Stimulated activated memory B cell treated with anti-CD40 and anti-IgM and Interleukin-4, amounts not matched to agents 10 μg/mL and 1 μg/mL and 100 μg/mL, for 72 hours (primary cell): Measurements from ENCODE around the gene POLR2E.
"Not testable (repeated sequence)": the region's sequence is repeated elsewhere in the genome, so short reads cannot be mapped to it uniquely, and the experiment has no call there.

Source experiments
- ATAC-seq: fragments of 150-1000 bp; cut with Tn5 transposase; 2 replicates; pipeline ENCODE4 v1.10.0; 2021
- H3K27ac Mint-ChIP-seq: one replicate; pipeline ENCODE4 v1.8.0; 2022; ENCODE audit warnings: mild to moderate bottlenecking, mixed read lengths
- H3K27me3 Mint-ChIP-seq: one replicate; pipeline ENCODE4 v1.8.0; 2022; ENCODE audit warnings: mixed read lengths
- H3K36me3 Mint-ChIP-seq: one replicate; pipeline ENCODE4 v1.8.0; 2022; ENCODE audit warnings: mixed read lengths
- H3K4me1 Mint-ChIP-seq: one replicate; pipeline ENCODE4 v1.8.0; 2022; ENCODE audit warnings: mixed read lengths
- H3K4me3 Mint-ChIP-seq: one replicate; pipeline ENCODE4 v1.8.0; 2022; ENCODE audit warnings: mild to moderate bottlenecking, moderate library complexity, mixed read lengths
- H3K9me3 Mint-ChIP-seq: one replicate; pipeline ENCODE4 v1.8.0; 2022; ENCODE audit warnings: mixed read lengths

Gene POLR2E

GRCh38 chr19:1119475-1120217 is 24.5 kb upstream of the POLR2E start:
- Mint-ChIP-seq H3K36me3 (peaks cover 47% of the 10 kb centered on the region), H3K4me1 (no peaks in the 10 kb centered on the region), H3K27me3 (no peaks in the 10 kb centered on the region), H3K4me3 (no peak overlapping the region), H3K27ac (no peak overlapping the region), H3K9me3 (no peaks in the 10 kb centered on the region)
- no peak for ATAC-seq

DNA sequence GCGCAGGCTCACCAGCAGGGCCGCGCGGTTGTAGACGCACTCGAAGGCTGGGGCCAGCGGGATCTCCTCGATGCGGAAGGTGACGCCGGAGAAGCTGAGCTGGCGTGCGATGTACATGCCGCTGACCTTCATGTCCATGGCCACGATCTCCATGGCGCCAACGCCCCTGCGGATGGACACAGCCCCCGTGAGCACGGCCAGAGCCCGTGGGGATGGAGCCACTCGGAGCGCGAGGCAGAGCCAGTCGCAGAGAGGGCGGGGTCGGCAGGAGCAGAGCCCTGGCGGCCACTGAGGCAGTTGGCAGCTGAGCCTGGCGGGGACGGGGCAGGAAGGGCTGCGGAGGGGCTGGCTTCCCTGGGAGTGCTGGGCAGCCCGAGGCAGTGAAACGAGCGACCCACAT is 23.8 kb upstream of the POLR2E start:
- Mint-ChIP-seq H3K27me3 (no peaks in the 10 kb centered on the region), H3K27ac (no peak overlapping the region), H3K4me1 (no peaks in the 10 kb centered on the region), H3K36me3 (peaks cover 47% of the 10 kb centered on the region), H3K9me3 (no peaks in the 10 kb centered on the region), H3K4me3 (no peak overlapping the region)
- ATAC-seq = no peak

DNA sequence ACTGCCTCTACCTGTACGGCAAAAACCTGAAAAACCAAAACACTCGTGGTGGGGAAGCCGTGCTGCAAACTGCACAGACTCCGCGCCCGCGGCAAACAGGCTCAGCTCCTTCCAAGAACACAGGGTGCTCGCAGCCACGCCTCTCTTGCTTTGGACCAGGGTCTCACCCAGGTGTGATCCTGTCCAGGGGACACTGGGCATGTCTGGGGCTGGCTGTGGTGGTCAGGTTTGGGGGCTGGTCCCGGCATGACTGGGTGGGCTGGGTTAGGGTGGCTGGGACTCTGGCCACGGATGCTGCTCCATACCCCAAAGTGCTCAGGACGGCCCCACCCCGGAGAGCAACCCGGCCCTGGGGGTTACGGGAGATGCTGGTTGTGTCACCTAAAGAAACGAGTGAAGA is 22.5 kb upstream of the POLR2E start:
- no peak for ATAC-seq
- no peak overlapping the region for H3K4me3 Mint-ChIP-seq
- no peaks in the 10 kb centered on the region for H3K27me3 Mint-ChIP-seq
- no peak overlapping the region for H3K27ac Mint-ChIP-seq
- no peaks in the 10 kb centered on the region for H3K9me3 Mint-ChIP-seq
- H3K36me3 Mint-ChIP-seq = peaks cover 38% of the 10 kb centered on the region
- no peaks in the 10 kb centered on the region for H3K4me1 Mint-ChIP-seq

GRCh38 chr19:1116726-1117581 is 21.8 kb upstream of the POLR2E start:
- Mint-ChIP-seq H3K9me3 (no peaks in the 10 kb centered on the region), H3K4me1 (no peaks in the 10 kb centered on the region), H3K27ac (no peak overlapping the region), H3K4me3 (no peak overlapping the region), H3K27me3 (no peaks in the 10 kb centered on the region), H3K36me3 (peaks cover 34% of the 10 kb centered on the region)
- ATAC-seq = no peak

GRCh38 chr19:1115646-1116420 is 20.7 kb upstream of the POLR2E start:
- Mint-ChIP-seq H3K4me1 (no peaks in the 10 kb centered on the region), H3K27me3 (no peaks in the 10 kb centered on the region), H3K27ac (no peak overlapping the region), H3K9me3 (no peaks in the 10 kb centered on the region), H3K4me3 (no peak overlapping the region), H3K36me3 (peaks cover 23% of the 10 kb centered on the region)
- no peak for ATAC-seq

DNA sequence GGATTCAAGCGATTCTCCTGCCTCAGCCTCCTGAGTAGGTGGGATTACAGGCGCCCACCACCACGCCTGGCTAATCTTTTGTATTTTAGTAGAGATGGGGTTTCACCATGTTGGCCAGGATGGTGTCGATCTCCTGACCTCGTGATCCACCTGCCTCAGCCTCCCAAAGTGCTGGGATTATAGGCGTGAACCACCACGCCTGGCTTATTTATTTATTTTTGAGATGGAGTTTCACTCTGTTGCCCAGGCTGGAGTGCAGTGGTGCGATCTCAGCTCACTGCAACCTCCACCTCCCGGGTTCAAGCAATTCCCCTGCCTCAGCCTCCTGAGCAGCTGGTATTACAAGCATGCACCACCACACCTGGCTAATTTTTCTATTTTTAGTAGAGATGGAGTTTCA is 19.6 kb upstream of the POLR2E start:
- H3K4me1 Mint-ChIP-seq, H3K27ac Mint-ChIP-seq, H3K27me3 Mint-ChIP-seq, ATAC-seq, H3K4me3 Mint-ChIP-seq, H3K9me3 Mint-ChIP-seq: not testable (repeated sequence)
- H3K36me3 Mint-ChIP-seq = peaks cover 17% of the 10 kb centered on the region

DNA sequence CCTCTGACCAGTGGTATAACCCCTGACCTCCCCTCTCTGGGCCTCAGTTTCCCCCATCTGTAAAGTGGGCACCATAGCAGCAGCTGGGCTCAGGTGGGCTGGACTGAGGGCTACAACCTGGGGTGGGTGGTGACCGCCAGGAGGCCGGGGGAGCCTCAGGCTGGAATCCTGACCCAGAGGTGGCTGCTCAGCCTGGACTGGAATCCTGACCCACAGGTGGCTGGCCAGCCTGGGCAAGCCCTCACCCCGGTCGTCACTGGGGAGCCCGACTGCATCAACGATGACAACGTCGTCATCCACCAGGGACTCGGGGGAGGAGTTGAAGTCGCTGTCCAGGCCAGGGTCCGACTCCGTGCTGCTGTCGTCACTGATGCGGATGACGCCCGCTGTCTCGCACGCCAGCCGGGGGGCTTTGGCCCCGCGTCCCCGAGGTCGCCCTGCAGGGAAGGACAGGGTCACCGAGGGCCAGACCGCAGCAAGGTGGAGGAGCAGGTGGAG is 18.9 kb upstream of the POLR2E start:
- Mint-ChIP-seq H3K4me3 (no peak overlapping the region), H3K27ac (no peak overlapping the region), H3K4me1 (no peaks in the 10 kb centered on the region), H3K36me3 (peaks cover 17% of the 10 kb centered on the region), H3K27me3 (no peaks in the 10 kb centered on the region), H3K9me3 (no peaks in the 10 kb centered on the region)
- ATAC-seq = no peak

- Mint-ChIP-seq H3K9me3 (no peaks in the 10 kb centered on the region), H3K36me3 (peaks cover 9% of the 10 kb centered on the region), H3K4me1 (no peaks in the 10 kb centered on the region), H3K27me3 (no peaks in the 10 kb centered on the region), H3K27ac (no peak overlapping the region), H3K4me3 (no peak overlapping the region)
- peak; percentile 87 for ATAC-seq
These were observed 18.1 kb upstream of the POLR2E start for GRCh38 chr19:1113030-1113985.

DNA sequence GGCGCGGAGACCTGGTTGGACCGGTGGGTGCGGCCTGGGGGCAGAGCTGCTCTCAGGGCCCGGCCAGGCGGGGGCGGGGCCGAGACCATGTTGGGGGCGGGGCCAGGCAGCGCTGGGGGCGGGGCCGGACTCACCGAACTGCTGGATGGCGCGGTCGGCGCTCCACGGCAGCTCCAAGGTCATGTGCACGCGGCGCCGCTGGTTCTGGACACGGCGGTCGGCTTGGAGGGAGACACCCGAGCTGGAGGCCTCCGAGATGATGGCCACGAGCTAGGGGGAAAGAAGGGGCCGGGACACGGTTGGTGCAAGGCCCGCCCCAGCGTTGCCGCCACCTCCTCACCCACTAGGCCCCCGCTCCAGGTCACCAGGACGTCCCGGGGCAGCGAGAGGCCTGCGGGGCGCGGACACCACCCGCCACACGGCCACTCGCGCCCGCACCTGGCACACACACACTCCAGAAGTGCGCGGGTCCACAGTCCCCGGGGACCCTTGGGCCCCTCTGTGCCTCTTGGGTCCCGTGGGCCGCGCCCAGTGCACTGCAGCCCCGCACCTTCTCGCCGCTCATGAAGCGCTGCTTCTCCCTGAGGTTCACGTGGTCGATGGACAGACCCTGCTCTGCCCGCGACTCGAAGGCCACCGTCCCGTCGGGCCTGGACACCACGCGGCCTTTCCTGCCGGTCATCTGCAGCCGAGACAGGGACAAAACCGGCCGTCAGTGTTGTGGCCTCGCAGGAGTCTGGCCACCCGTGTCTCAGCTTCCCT is 17.3 kb upstream of the POLR2E start:
- peaks cover 2% of the 10 kb centered on the region for H3K4me1 Mint-ChIP-seq
- no peaks in the 10 kb centered on the region for H3K9me3 Mint-ChIP-seq
- H3K27ac Mint-ChIP-seq = no peak overlapping the region
- no peak for ATAC-seq
- no peak overlapping the region for H3K4me3 Mint-ChIP-seq
- H3K27me3 Mint-ChIP-seq = no peaks in the 10 kb centered on the region
- peaks cover 4% of the 10 kb centered on the region for H3K36me3 Mint-ChIP-seq

DNA sequence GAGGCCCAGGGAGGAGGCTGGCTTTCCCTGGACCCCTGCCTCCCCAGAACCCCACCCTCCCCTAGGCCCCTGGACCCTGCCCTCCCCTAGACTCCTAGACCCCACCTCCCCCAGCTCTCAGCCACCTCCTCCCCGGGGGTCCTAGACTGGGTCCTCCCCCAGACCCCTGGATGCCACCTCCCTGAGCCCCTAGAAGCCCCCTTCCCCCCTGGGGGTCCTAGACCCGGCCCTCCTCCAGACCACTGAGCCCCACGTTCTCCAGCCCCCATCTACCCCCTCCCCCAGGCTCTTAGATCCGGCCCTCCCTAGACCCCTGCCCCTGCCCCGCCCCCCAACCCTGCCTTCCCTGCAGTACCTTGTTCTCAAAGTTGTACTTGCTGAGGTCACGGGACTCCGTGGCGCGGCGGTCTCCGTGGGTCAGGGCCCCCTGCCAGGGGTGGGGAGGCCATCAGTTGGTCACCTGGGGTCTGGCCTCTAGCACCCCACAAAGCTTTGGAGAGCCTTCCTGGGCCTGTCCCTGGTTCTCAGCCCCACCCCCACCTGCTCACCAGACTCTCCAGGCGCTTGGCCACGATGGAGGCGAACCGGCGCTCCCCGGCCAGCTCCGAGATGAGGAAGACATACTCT is 16.6 kb upstream of the POLR2E start:
- no peaks in the 10 kb centered on the region for H3K9me3 Mint-ChIP-seq
- H3K36me3 Mint-ChIP-seq = peaks cover 9% of the 10 kb centered on the region
- no peak for ATAC-seq
- no peak overlapping the region for H3K27ac Mint-ChIP-seq
- H3K4me1 Mint-ChIP-seq = peaks cover 9% of the 10 kb centered on the region
- no peaks in the 10 kb centered on the region for H3K27me3 Mint-ChIP-seq
- H3K4me3 Mint-ChIP-seq = no peak overlapping the region

GRCh38 chr19:1110809-1111640 is 15.8 kb upstream of the POLR2E start:
- ATAC-seq = no peak
- H3K9me3 Mint-ChIP-seq = no peaks in the 10 kb centered on the region
- peaks cover 12% of the 10 kb centered on the region for H3K4me1 Mint-ChIP-seq
- no peak overlapping the region for H3K27ac Mint-ChIP-seq
- H3K4me3 Mint-ChIP-seq = no peak overlapping the region
- H3K27me3 Mint-ChIP-seq = no peaks in the 10 kb centered on the region
- peaks cover 14% of the 10 kb centered on the region for H3K36me3 Mint-ChIP-seq

GRCh38 chr19:1109697-1110671 is 14.8 kb upstream of the POLR2E start:
- Mint-ChIP-seq H3K4me3 (no peak overlapping the region), H3K4me1 (peaks cover 12% of the 10 kb centered on the region), H3K27ac (no peak overlapping the region), H3K9me3 (no peaks in the 10 kb centered on the region), H3K36me3 (peaks cover 11% of the 10 kb centered on the region), H3K27me3 (no peaks in the 10 kb centered on the region)
- no peak for ATAC-seq
